Stomach (tissue), 9 donors: ENCODE data around the gene COQ10A. TPM values are rescaled to one million over a fixed set of nuclear protein-coding genes. Genes with fewer than 3 reads are reported as not detected.

ENCODE experiments used
- DNase-seq, 2 donors: peaks; one replicate each; pipeline versions ENCODE4 v3.0.0 to v3.0.0-alpha.2; 2013 to 2019
- H3K27ac ChIP-seq, 5 donors: fragments of 200-600 bp in 4 of 5; sonication (generic) in 4 of 5; one replicate each; pipeline ENCODE4 v1.5.1; 2013 to 2019; ENCODE audit warnings: mild to moderate bottlenecking in 1 of 5, moderate library complexity in 1 of 5
- H3K27me3 ChIP-seq, 3 donors: fragments of 200-600 bp; sonication (generic); one replicate each; pipeline ENCODE4 v1.5.1; 2017 to 2019; ENCODE audit warnings: mixed run types in 1 of 3
- H3K36me3 ChIP-seq, 4 donors: fragments of 200-600 bp; sonication (generic); 1 replicate in 3 of 4; 2 replicates in 1 of 4; pipeline ENCODE4 v1.5.1; 2016 to 2019
- H3K4me1 ChIP-seq, 4 donors: fragments of 200-600 bp; sonication (generic); one replicate each; pipeline ENCODE4 v1.5.1; 2016 to 2019
- H3K4me3 ChIP-seq, 4 donors: fragments of 200-600 bp; sonication (generic) in 3 of 4; one replicate each; pipeline ENCODE4 v1.5.1; 2016 to 2019; ENCODE audit warnings: mild to moderate bottlenecking in 1 of 4
- H3K9me3 ChIP-seq, 4 donors: fragments of 200-600 bp; sonication (generic); one replicate each; pipeline ENCODE4 v1.5.1; 2016 to 2019
- CTCF ChIP-seq, 7 experiments: fragments of 450-650 bp in 4 of 7; fragments of 200-600 bp in 3 of 7; sonication (generic) in 3 of 7; IDR thresholded peaks; one replicate each; pipeline ENCODE4 v1.5.1; 2016 to 2019; ENCODE audit warnings: antibody characterized with exemption in 7 of 7, control low read depth in 2 of 7, mild to moderate bottlenecking in 1 of 7
- EP300 ChIP-seq: sonication (generic); formaldehyde crosslinking; IDR thresholded peaks from one replicate; pipeline ENCODE4 v1.6.1; 2017; ENCODE audit warnings: antibody characterized with exemption
- POLR2A ChIP-seq, 4 donors: fragments of 450-650 bp; IDR thresholded peaks; one replicate each; pipeline ENCODE4 v1.6.1; 2016; ENCODE audit warnings: antibody characterized with exemption in 4 of 4, control low read depth in 2 of 4, mild to moderate bottlenecking in 1 of 4, moderate library complexity in 1 of 4
- POLR2AphosphoS5 ChIP-seq, 3 donors: sonication (generic); formaldehyde crosslinking; IDR thresholded peaks; one replicate each; pipeline ENCODE4 v1.6.1; 2016; ENCODE audit warnings: antibody characterized with exemption in 3 of 3
- WGBS, 5 donors: extraction: QIAGEN DNeasy Blood & Tissue Kit in 3 of 5; methylation state at CpG; one replicate each; pipeline versions ENCODE4 v1.1.5 to v1.1.7; 2013 to 2018; 5-methylcytosine and 5-hydroxymethylcytosine counted together
- intact Hi-C: fragments of 100-400 bp; cut with DNase I; formaldehyde crosslinking; loops from one replicate; pipeline ENCODE4 v1.15.1; 2023; ENCODE audit warnings: low total_unique reads
- polyA plus RNA-seq, 3 donors: library from polyadenylated mRNA; stranded (reverse); fragments of 200-250 nt; gene quantifications; one replicate each; pipeline ENCODE4 v1.2.3, GENCODE V29; 2013
- total RNA-seq, 5 donors: library from RNA; depleted of rRNA; stranded (reverse); fragments of >200 nt; gene quantifications; one replicate each; pipeline versions ENCODE4 v1.1.0 to v1.2.3, GENCODE V29; 2014 to 2016
- donor health status: healthy with polysubstance abuse.
- donor health status: Bipolar disorder and iron deficiency.
- donor health status: healthy.

The COQ10A gene
- total and polyA plus RNA-seq, 8 donors: 4.4 to 86.4 (median 9.0) TPM

GRCh38 chr12:56255671-56256070 lies 11.1 kb upstream of the COQ10A start:
- 79 to 92% (median 88%) methylated on average over 7 of the region's 7 CpGs for whole genome bisulfite sequencing, 5 donors
- Histone ChIP-seq H3K9me3 (no peaks in the 10 kb centered on the region), H3K36me3 (peaks cover 44 to 58% (median 55%) of the 10 kb centered on the region in 4 donors), H3K4me1 (peaks cover 16 to 31% (median 28%) of the 10 kb centered on the region in 4 donors), H3K27ac (no peak overlapping the region), H3K4me3 (no peak overlapping the region), H3K27me3 (no peaks in the 10 kb centered on the region)
- no peak for DNase-seq
- no peak for TF ChIP-seq EP300
- no peak for TF ChIP-seq POLR2A (IDR thresholded peaks at IDR 0.05)
- no peak for TF ChIP-seq POLR2AphosphoS5 (IDR thresholded peaks at IDR 0.05)
- TF ChIP-seq CTCF (IDR thresholded peaks at IDR 0.05): no peak
- intact Hi-C loops: no loop called here

GRCh38 chr12:56256326-56256960 lies 10.3 kb upstream of the COQ10A start:
- TF ChIP-seq POLR2AphosphoS5 (IDR thresholded peaks at IDR 0.05) (no peak), POLR2A (IDR thresholded peaks at IDR 0.05) (no peak), CTCF (IDR thresholded peaks at IDR 0.05) (no peak), EP300 (no peak)

GRCh38 chr12:56257071-56257470 lies 9.7 kb upstream of the COQ10A start:
- Histone ChIP-seq H3K9me3 (no peaks in the 10 kb centered on the region), H3K27ac (peak overlapping the region in 3 of 5 donors; percentile 83 to 91 (median 88)), H3K36me3 (peaks cover 39 to 44% (median 41%) of the 10 kb centered on the region in 4 donors), H3K4me3 (peak overlapping the region; percentile 79 to 98 (median 95)), H3K4me1 (peaks cover 16 to 31% (median 28%) of the 10 kb centered on the region in 4 donors), H3K27me3 (no peaks in the 10 kb centered on the region)
- intact Hi-C loops: no loop called here
- no peak for TF ChIP-seq EP300
- no peak for TF ChIP-seq POLR2AphosphoS5 (IDR thresholded peaks at IDR 0.05)
- TF ChIP-seq POLR2A (IDR thresholded peaks at IDR 0.05): no peak
- no peak for TF ChIP-seq CTCF (IDR thresholded peaks at IDR 0.05)
- DNase-seq: no peak
- WGBS, 5 donors: 38 to 57% (median 49%) methylated on average over 8 of the region's 8 CpGs

More at GRCh38 chr12:56256326-56256960, 10.3 kb upstream of the COQ10A start:
- H3K27ac ChIP-seq: peak overlapping the region in 2 of 5 donors; percentile 6 to 91
- peaks cover 44 to 50% (median 48%) of the 10 kb centered on the region in 4 donors for H3K36me3 ChIP-seq
- WGBS, 5 donors: 40 to 57% (median 44%) methylated on average over 4 of the region's 4 CpGs
- H3K4me1 ChIP-seq: peaks cover 16 to 31% (median 28%) of the 10 kb centered on the region in 4 donors
- no peaks in the 10 kb centered on the region for H3K9me3 ChIP-seq
- no peaks in the 10 kb centered on the region for H3K27me3 ChIP-seq
- intact Hi-C loops: no loop called here
- no peak for DNase-seq
- peak overlapping the region in 1 of 4 donors; percentile 98 for H3K4me3 ChIP-seq

- Histone ChIP-seq H3K4me3 (peak overlapping the region; percentile 79 to 98 (median 95)), H3K27me3 (no peaks in the 10 kb centered on the region), H3K36me3 (peaks cover 34 to 39% (median 36%) of the 10 kb centered on the region in 4 donors), H3K4me1 (peaks cover 16 to 31% (median 28%) of the 10 kb centered on the region in 4 donors), H3K27ac (peak overlapping the region; percentile 83 to 91 (median 86)), H3K9me3 (no peaks in the 10 kb centered on the region)
- WGBS, 5 donors: 0 to 1% (median 0%) methylated on average over 15 to 27 of the region's 27 CpGs
- TF ChIP-seq CTCF (IDR thresholded peaks at IDR 0.05) (no peak), EP300 (no peak), POLR2AphosphoS5 (IDR thresholded peaks at IDR 0.05) (no peak), POLR2A (IDR thresholded peaks at IDR 0.05) (no peak)
- intact Hi-C loops: no loop called here
- peak in 1 of 2 donors; percentile 49 for DNase-seq
Observed at GRCh38 chr12:56257491-56258067, 9.2 kb upstream of the COQ10A start.
